Neural progenitor cell (in vitro differentiated cells): ENCODE measurements around the gene TP73. TPM values are rescaled to one million over a fixed set of nuclear protein-coding genes. Genes with fewer than 3 reads are reported as not detected.

Experiments
- DNase-seq: peaks from one replicate; pipeline ENCODE4 v3.0.0-alpha.2; 2016; ENCODE audit warnings: low spot score
- H2AFZ ChIP-seq: fragments of 200-600 bp; sonication (generic); replicated peaks from 2 replicates; pipeline ENCODE4 v1.6.1; 2016; ENCODE audit warnings: antibody characterized with exemption
- H3F3A ChIP-seq: fragments of 200-600 bp; sonication (generic); 2 replicates; pipeline ENCODE4 v1.6.1; 2016; ENCODE audit warnings: antibody characterized with exemption, low read depth
- H3K27ac ChIP-seq: fragments of 200-600 bp; sonication (generic); 2 replicates; pipeline ENCODE4 v1.5.1; 2016; ENCODE audit warnings: mild to moderate bottlenecking
- H3K27me3 ChIP-seq: fragments of 200-600 bp; sonication (generic); 2 replicates; pipeline ENCODE4 v1.6.1; 2016; ENCODE audit warnings: mild to moderate bottlenecking, moderate library complexity
- H3K36me3 ChIP-seq: fragments of 200-600 bp; sonication (generic); 2 replicates; pipeline ENCODE4 v1.5.1; 2016
- H3K4me1 ChIP-seq: fragments of 200-600 bp; sonication (generic); 2 replicates; pipeline ENCODE4 v1.6.1; 2016; ENCODE audit warnings: mixed run types
- H3K4me2 ChIP-seq: fragments of 200-600 bp; sonication (generic); 2 replicates; pipeline ENCODE4 v1.6.1; 2016
- H3K4me3 ChIP-seq: fragments of 200-600 bp; sonication (generic); 2 replicates; pipeline ENCODE4 v1.5.1; 2016
- H3K79me2 ChIP-seq: fragments of 200-600 bp; sonication (generic); 2 replicates; pipeline ENCODE4 v1.6.1; 2016; ENCODE audit warnings: low read depth
- H3K9ac ChIP-seq: fragments of 200-600 bp; sonication (generic); 2 replicates; pipeline ENCODE4 v1.6.1; 2016
- H3K9me3 ChIP-seq: fragments of 200-600 bp; sonication (generic); 2 replicates; pipeline ENCODE4 v1.5.1; 2016; ENCODE audit warnings: low read depth
- H4K20me1 ChIP-seq: fragments of 200-600 bp; sonication (generic); 2 replicates; pipeline ENCODE4 v1.6.1; 2016; ENCODE audit warnings: low read depth
- H3K27ac Mint-ChIP-seq: 3 replicates; pipeline ENCODE4 v1.8.0; 2021; ENCODE audit warnings: mixed read lengths
- H3K27me3 Mint-ChIP-seq: 2 replicates; pipeline ENCODE4 v1.8.0; 2022; ENCODE audit warnings: low read depth, mild to moderate bottlenecking, inconsistent platforms, moderate library complexity, mixed read lengths; ENCODE audit not compliant: insufficient read depth
- H3K36me3 Mint-ChIP-seq: 3 replicates; pipeline ENCODE4 v1.8.0; 2021; ENCODE audit warnings: mixed read lengths
- H3K4me1 Mint-ChIP-seq: 3 replicates; pipeline ENCODE4 v1.8.0; 2021; ENCODE audit warnings: mixed read lengths
- H3K4me3 Mint-ChIP-seq: 3 replicates; pipeline ENCODE4 v1.8.0; 2021; ENCODE audit warnings: mild to moderate bottlenecking, moderate library complexity, mixed read lengths
- H3K9me3 Mint-ChIP-seq: 3 replicates; pipeline ENCODE4 v1.8.0; 2020; ENCODE audit warnings: mixed read lengths
- EZH2 ChIP-seq: fragments of 200-600 bp; sonication (generic); IDR thresholded peaks from 2 replicates; pipeline ENCODE4 v1.6.1; 2017; ENCODE audit warnings: antibody characterized with exemption, mild to moderate bottlenecking, moderate library complexity
- EZH2phosphoT487 ChIP-seq: fragments of 200-600 bp; sonication (generic); IDR thresholded peaks from 2 replicates; pipeline ENCODE4 v1.6.1; 2017; ENCODE audit warnings: antibody characterized with exemption
- total RNA-seq: library from RNA; depleted of rRNA; stranded (reverse); fragments of >200 nt; gene quantifications from 2 replicates; pipeline ENCODE4 v1.2.3, GENCODE V29; 2015; ENCODE audit warnings: low replicate concordance
- TF ChIP-seq, protein P1 (sequence below): fragments of 200-600 bp; sonication (generic); IDR thresholded peaks from 2 replicates; pipeline ENCODE4 v1.5.1; 2017; ENCODE audit warnings: antibody characterized with exemption, mild to moderate bottlenecking

TP73 gene
- total RNA-seq, 1 donor from 2014 or later = not detected

DNA sequence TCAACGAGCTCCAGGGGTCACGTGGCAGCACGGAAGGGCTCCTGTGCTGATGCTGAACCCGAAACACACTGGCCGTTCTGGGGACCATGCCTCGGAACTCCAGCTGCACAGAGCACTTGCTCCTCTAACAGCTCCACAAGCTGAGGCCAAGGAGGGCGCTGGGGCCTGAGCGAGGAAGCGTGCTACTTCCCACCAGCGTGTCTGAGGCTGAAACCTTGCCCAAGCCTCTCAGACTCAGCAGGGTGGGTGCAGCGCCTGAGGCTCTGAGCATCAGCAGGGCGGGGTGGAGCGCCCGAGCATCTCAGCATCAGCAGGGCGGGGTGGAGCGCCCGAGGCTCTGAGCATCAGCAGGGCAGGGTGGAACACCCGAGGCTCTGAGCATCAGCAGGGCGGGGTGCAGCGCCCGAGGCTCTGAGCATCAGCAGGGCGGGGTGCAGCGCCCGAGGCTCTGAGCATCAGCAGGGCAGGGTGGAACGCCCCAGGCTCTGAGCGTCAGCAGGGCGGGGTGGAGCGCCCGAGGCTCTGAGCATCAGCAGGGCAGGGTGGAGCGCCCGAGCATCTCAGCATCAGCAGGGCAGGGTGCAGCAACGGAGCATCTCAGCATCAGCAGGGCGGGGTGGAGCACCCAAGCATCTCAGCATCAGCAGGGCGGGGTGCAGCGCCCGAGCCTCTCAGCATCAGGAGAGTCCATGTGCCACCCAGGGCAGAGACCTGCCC, 12.0 kb upstream of the TP73 start:
- Histone ChIP-seq H3K4me2 (no peak overlapping the region), H3K4me1 (no peaks in the 10 kb centered on the region), H3K27ac (no peak overlapping the region), H3K36me3 (no peaks in the 10 kb centered on the region), H3K9ac (no peak overlapping the region), H3K4me3 (no peak overlapping the region), H3F3A (no peaks in the 10 kb centered on the region), H2AFZ (no peak overlapping the region), H3K27me3 (no peaks in the 10 kb centered on the region), H3K9me3 (no peaks in the 10 kb centered on the region), H4K20me1 (peaks cover 7% of the 10 kb centered on the region), H3K79me2 (no peaks in the 10 kb centered on the region)
- H3K36me3 Mint-ChIP-seq = peaks cover 16% of the 10 kb centered on the region
- no peak overlapping the region for H3K27ac Mint-ChIP-seq
- peaks cover 2% of the 10 kb centered on the region for H3K27me3 Mint-ChIP-seq
- no peak for DNase-seq
- no peaks in the 10 kb centered on the region for H3K4me1 Mint-ChIP-seq
- no peaks in the 10 kb centered on the region for H3K9me3 Mint-ChIP-seq
- H3K4me3 Mint-ChIP-seq = no peak overlapping the region
- TF ChIP-seq, protein P1, sequence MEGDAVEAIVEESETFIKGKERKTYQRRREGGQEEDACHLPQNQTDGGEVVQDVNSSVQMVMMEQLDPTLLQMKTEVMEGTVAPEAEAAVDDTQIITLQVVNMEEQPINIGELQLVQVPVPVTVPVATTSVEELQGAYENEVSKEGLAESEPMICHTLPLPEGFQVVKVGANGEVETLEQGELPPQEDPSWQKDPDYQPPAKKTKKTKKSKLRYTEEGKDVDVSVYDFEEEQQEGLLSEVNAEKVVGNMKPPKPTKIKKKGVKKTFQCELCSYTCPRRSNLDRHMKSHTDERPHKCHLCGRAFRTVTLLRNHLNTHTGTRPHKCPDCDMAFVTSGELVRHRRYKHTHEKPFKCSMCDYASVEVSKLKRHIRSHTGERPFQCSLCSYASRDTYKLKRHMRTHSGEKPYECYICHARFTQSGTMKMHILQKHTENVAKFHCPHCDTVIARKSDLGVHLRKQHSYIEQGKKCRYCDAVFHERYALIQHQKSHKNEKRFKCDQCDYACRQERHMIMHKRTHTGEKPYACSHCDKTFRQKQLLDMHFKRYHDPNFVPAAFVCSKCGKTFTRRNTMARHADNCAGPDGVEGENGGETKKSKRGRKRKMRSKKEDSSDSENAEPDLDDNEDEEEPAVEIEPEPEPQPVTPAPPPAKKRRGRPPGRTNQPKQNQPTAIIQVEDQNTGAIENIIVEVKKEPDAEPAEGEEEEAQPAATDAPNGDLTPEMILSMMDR = no peak
- TF ChIP-seq EZH2 (no peak), EZH2phosphoT487 (no peak)

DNA sequence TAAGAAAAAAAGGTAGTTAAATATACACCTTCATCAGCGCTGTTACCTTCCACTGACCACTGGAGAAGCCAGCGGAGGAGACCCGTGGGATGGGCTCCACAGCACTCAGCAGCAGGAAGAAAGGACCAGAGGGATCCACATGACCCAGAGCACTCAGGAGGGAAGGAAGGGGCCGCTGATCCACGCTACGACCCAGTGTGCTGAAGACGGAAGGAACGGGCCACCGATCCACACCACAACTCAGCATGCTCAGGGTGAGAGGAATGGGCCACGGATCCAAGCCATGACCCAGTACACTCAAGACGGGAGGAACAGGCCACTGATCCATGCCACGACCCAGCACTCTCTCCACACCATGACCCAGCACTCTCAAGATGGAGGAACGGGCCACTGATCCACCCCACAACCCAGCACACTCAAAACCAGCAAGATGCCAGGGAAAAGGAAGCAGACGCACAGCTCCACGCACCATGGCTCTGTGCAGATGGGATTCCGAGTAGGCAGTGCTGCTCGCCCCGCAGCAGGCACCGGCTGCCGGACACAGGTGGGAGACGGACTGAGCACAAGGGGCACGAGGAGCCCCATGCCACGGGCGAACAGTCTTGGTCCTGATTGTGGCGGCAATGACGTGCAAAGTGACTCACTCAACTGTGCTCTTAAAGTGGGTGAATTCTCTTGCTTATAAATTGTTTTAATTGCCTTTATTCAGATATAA, 11.1 kb upstream of the TP73 start:
- Histone ChIP-seq H3K79me2 (no peaks in the 10 kb centered on the region), H3K27me3 (no peaks in the 10 kb centered on the region), H3K4me2 (no peak overlapping the region), H4K20me1 (peaks cover 7% of the 10 kb centered on the region), H3K27ac (no peak overlapping the region), H3F3A (no peaks in the 10 kb centered on the region), H3K4me3 (no peak overlapping the region), H3K36me3 (no peaks in the 10 kb centered on the region), H2AFZ (no peak overlapping the region), H3K9ac (no peak overlapping the region), H3K4me1 (no peaks in the 10 kb centered on the region), H3K9me3 (no peaks in the 10 kb centered on the region)
- TF ChIP-seq, protein P1 = no peak
- no peak for TF ChIP-seq EZH2
- TF ChIP-seq EZH2phosphoT487 = no peak
- peaks cover 2% of the 10 kb centered on the region for H3K27me3 Mint-ChIP-seq
- no peak overlapping the region for H3K27ac Mint-ChIP-seq
- peaks cover 18% of the 10 kb centered on the region for H3K36me3 Mint-ChIP-seq
- H3K4me1 Mint-ChIP-seq = no peaks in the 10 kb centered on the region
- no peaks in the 10 kb centered on the region for H3K9me3 Mint-ChIP-seq
- DNase-seq = no peak
- no peak overlapping the region for H3K4me3 Mint-ChIP-seq

DNA sequence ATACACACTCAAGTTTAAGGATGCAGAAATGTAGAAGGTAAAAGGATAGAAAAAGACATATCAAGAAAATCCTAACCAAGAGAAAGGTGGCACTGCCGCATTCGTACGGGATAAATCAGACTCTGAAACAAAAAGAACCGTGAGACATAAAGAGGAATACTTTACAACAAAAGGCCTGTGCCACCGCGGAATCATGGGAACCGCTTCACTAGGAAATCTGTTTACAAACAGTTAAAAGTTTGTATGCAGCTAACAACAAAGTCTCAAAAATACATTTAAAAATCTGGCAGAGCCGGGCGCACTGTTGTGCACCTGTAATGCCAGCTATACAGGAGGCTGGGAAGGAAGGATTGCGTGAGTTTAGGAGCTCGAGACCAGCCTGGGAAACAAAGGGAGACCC, 10.5 kb upstream of the TP73 start:
- H3K27ac Mint-ChIP-seq = peak overlapping the region; percentile 36
- Histone ChIP-seq H4K20me1 (peaks cover 7% of the 10 kb centered on the region), H3F3A (no peaks in the 10 kb centered on the region), H2AFZ (no peak overlapping the region), H3K9ac (no peak overlapping the region), H3K79me2 (no peaks in the 10 kb centered on the region), H3K4me3 (no peak overlapping the region), H3K4me1 (no peaks in the 10 kb centered on the region), H3K9me3 (no peaks in the 10 kb centered on the region), H3K36me3 (no peaks in the 10 kb centered on the region), H3K4me2 (no peak overlapping the region), H3K27me3 (no peaks in the 10 kb centered on the region), H3K27ac (no peak overlapping the region)
- TF ChIP-seq EZH2phosphoT487 (no peak), EZH2 (no peak)
- TF ChIP-seq, protein P1 = no peak
- no peaks in the 10 kb centered on the region for H3K4me1 Mint-ChIP-seq
- DNase-seq = no peak
- no peak overlapping the region for H3K4me3 Mint-ChIP-seq
- H3K9me3 Mint-ChIP-seq = no peaks in the 10 kb centered on the region
- peaks cover 16% of the 10 kb centered on the region for H3K36me3 Mint-ChIP-seq
- peaks cover 2% of the 10 kb centered on the region for H3K27me3 Mint-ChIP-seq
